OCI-LY3 (cell line): ENCODE data around the gene SLC12A5.
A peak's percentile ranks its signal among the peaks of the same experiment; 100 is the strongest.

Experiments used
- H2AFZ ChIP-seq: fragments of 200-600, 300-600 bp; shearing (Covaris generic); 2 replicates; pipeline ENCODE4 v1.6.0; 2014; ENCODE audit warnings: antibody characterized with exemption, low read depth, low read length
- H3K27ac ChIP-seq: fragments of 200-600, 300-600 bp; sonication (generic); 2 replicates; pipeline ENCODE4 v1.5.1; 2014; ENCODE audit warnings: mild to moderate bottlenecking, low read length, moderate library complexity, mixed read lengths
- H3K27me3 ChIP-seq: fragments of 200-600, 300-600 bp; sonication (generic); 2 replicates; pipeline ENCODE4 v1.6.1; 2014; ENCODE audit warnings: low read depth, low read length, mixed read lengths
- H3K36me3 ChIP-seq: fragments of 200-600, 300-600 bp; sonication (generic); replicated peaks from 2 replicates; pipeline ENCODE3; 2014; ENCODE audit warnings: low read depth, low read length, mixed read lengths
- H3K4me1 ChIP-seq: fragments of 300-600, 200-600 bp; sonication (generic); 2 replicates; pipeline ENCODE4 v1.6.1; 2014; ENCODE audit warnings: low read length, mixed read lengths
- H3K4me2 ChIP-seq: fragments of 200-600, 300-600 bp; sonication (generic); 2 replicates; pipeline ENCODE4 v1.6.1; 2014; ENCODE audit warnings: low read length, mixed read lengths
- H3K4me3 ChIP-seq: fragments of 300-600, 200-600 bp; sonication (generic); 2 replicates; pipeline ENCODE4 v1.5.1; 2014; ENCODE audit warnings: antibody characterized with exemption, mild to moderate bottlenecking, low read length, moderate library complexity
- H3K79me2 ChIP-seq: fragments of 300-600, 200-600 bp; shearing (Covaris generic); 2 replicates; pipeline ENCODE4 v1.6.1; 2014; ENCODE audit warnings: mild to moderate bottlenecking, low read length, mixed read lengths
- H3K9ac ChIP-seq: fragments of 300-600, 200-600 bp; shearing (Covaris generic); 2 replicates; pipeline ENCODE4 v1.6.0; 2014; ENCODE audit warnings: mild to moderate bottlenecking, low read length, moderate library complexity
- H3K9me3 ChIP-seq: fragments of 200-600, 300-600 bp; shearing (Covaris generic); 2 replicates; pipeline ENCODE4 v1.6.1; 2014; ENCODE audit warnings: low read length, mixed read lengths; ENCODE audit not compliant: insufficient read depth
- H4K20me1 ChIP-seq: fragments of 200-600, 300-600 bp; sonication (generic); 2 replicates; pipeline ENCODE4 v1.6.1; 2016; ENCODE audit warnings: low read length, mixed read lengths; ENCODE audit not compliant: insufficient read depth
- EZH2phosphoT487 ChIP-seq: fragments of 200-600 bp; shearing (Covaris generic); IDR thresholded peaks from 2 replicates; pipeline ENCODE4 v1.6.1; 2018; ENCODE audit warnings: antibody characterized with exemption, mixed run types, low read depth
- TF ChIP-seq, protein P1 (sequence below): fragments of 200-600, 300-600 bp; sonication (generic); IDR thresholded peaks from 2 replicates; pipeline ENCODE4 v1.5.1; 2014; ENCODE audit warnings: antibody characterized with exemption, low read length, low read depth

Gene SLC12A5

DNA sequence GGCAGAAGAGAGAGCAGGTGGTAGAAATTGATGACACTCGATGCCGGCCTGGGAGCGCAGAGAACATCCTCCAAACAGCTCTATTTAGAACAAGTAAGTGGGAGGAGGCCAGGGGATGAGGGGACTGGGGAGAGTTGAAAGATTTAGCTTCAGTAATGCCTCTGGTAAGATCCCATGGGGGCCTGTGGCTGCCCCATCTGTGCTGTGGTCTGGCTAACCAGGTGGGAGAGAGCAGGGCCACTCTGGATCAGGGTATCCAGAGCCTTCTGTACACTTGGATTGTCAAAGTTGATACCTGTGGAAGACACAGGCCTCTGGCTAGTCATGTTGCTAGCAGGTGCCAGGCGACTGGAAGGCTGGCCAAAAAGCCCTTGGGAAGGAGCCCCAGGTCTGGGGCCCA, 33.1 kb downstream of the SLC12A5 start:
- Histone ChIP-seq H3K9me3 (no peaks in the 10 kb centered on the region), H3K4me3 (no peak overlapping the region), H4K20me1 (peaks cover 33% of the 10 kb centered on the region), H3K4me2 (no peak overlapping the region), H3K79me2 (peaks cover 10% of the 10 kb centered on the region; the same call in 1 of the 2 replicates), H3K27ac (no peak overlapping the region), H3K36me3 (peaks cover 70% of the 10 kb centered on the region), H3K4me1 (peaks cover 48% of the 10 kb centered on the region), H3K27me3 (no peaks in the 10 kb centered on the region), H3K9ac (no peak overlapping the region), H2AFZ (no peak overlapping the region)
- no peak for TF ChIP-seq EZH2phosphoT487

- Histone ChIP-seq H3K36me3 (peaks cover 70% of the 10 kb centered on the region), H3K9ac (no peak overlapping the region), H3K4me3 (no peak overlapping the region), H3K4me2 (no peak overlapping the region), H3K27ac (no peak overlapping the region), H3K27me3 (no peaks in the 10 kb centered on the region), H4K20me1 (peaks cover 33% of the 10 kb centered on the region), H3K79me2 (peaks cover 10% of the 10 kb centered on the region; the same call in 1 of the 2 replicates), H2AFZ (no peak overlapping the region), H3K4me1 (peaks cover 48% of the 10 kb centered on the region), H3K9me3 (no peaks in the 10 kb centered on the region)
- TF ChIP-seq, protein P1, sequence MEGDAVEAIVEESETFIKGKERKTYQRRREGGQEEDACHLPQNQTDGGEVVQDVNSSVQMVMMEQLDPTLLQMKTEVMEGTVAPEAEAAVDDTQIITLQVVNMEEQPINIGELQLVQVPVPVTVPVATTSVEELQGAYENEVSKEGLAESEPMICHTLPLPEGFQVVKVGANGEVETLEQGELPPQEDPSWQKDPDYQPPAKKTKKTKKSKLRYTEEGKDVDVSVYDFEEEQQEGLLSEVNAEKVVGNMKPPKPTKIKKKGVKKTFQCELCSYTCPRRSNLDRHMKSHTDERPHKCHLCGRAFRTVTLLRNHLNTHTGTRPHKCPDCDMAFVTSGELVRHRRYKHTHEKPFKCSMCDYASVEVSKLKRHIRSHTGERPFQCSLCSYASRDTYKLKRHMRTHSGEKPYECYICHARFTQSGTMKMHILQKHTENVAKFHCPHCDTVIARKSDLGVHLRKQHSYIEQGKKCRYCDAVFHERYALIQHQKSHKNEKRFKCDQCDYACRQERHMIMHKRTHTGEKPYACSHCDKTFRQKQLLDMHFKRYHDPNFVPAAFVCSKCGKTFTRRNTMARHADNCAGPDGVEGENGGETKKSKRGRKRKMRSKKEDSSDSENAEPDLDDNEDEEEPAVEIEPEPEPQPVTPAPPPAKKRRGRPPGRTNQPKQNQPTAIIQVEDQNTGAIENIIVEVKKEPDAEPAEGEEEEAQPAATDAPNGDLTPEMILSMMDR: no peak
- no peak for TF ChIP-seq EZH2phosphoT487
These were observed 33.6 kb downstream of the SLC12A5 start for GRCh38 chr20:46062621-46063020.

DNA sequence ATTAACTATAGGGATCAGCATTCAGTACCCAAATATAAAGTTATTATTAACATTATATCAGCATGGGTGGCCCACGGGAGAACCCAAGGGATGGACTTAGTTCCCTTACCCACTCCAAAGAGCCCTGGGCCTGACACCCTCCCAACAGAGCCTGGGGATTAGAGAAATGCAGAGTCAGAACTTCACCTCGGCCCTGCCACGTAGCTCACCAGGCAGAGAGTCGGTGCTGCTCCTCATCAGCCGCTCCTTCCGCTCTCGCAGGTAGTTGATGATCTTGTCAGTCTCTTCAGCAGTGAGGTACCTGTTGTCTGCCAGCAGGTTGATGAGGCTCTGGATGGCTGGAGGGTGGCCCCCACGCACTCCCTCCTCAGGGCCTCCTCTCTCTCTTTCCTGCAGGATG, 34.1 kb downstream of the SLC12A5 start:
- no peaks in the 10 kb centered on the region for H3K27me3 ChIP-seq
- H2AFZ ChIP-seq: no peak overlapping the region
- peaks cover 48% of the 10 kb centered on the region for H3K4me1 ChIP-seq
- H3K79me2 ChIP-seq: peaks cover 10% of the 10 kb centered on the region; the same call in 1 of the 2 replicates
- H3K4me2 ChIP-seq: no peak overlapping the region
- no peak overlapping the region for H3K9ac ChIP-seq
- TF ChIP-seq, protein P1: no peak
- TF ChIP-seq EZH2phosphoT487: no peak
- no peaks in the 10 kb centered on the region for H3K9me3 ChIP-seq
- peaks cover 75% of the 10 kb centered on the region for H3K36me3 ChIP-seq
- H4K20me1 ChIP-seq: peaks cover 33% of the 10 kb centered on the region
- no peak overlapping the region for H3K4me3 ChIP-seq
- H3K27ac ChIP-seq: peak overlapping the region; percentile 60

DNA sequence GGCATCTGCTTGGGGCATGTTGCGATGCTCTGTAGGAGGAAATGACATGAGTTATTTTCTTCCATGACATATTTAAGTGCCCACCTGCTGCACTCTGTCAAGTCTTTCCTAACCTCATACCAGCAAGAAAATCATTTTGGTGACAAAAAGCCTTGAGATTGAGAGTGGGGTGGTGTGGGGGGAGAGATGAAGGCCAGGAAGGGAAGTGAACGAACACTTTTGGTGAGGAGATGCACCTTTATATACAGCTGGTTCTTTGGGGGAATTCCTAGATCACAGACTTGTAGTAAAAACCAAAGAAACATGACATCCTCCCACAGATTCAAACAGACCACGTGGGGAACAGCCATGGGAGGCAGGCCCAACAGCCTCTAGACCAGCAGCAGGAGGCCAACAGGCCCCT, 34.6 kb downstream of the SLC12A5 start:
- Histone ChIP-seq H3K4me1 (peaks cover 48% of the 10 kb centered on the region), H3K4me3 (no peak overlapping the region), H3K9me3 (no peaks in the 10 kb centered on the region), H4K20me1 (peaks cover 33% of the 10 kb centered on the region), H3K79me2 (peaks cover 10% of the 10 kb centered on the region; the same call in 1 of the 2 replicates), H3K36me3 (peaks cover 80% of the 10 kb centered on the region), H3K4me2 (peak overlapping the region; percentile 33), H3K27ac (peak overlapping the region; percentile 60), H3K9ac (no peak overlapping the region), H2AFZ (no peak overlapping the region), H3K27me3 (no peaks in the 10 kb centered on the region)
- TF ChIP-seq EZH2phosphoT487: no peak
- TF ChIP-seq, protein P1: no peak

- Histone ChIP-seq H3K27ac (no peak overlapping the region), H3K36me3 (peaks cover 90% of the 10 kb centered on the region), H3K4me2 (no peak overlapping the region), H4K20me1 (peaks cover 21% of the 10 kb centered on the region), H3K4me3 (no peak overlapping the region), H2AFZ (no peak overlapping the region), H3K9ac (no peak overlapping the region), H3K27me3 (no peaks in the 10 kb centered on the region), H3K9me3 (no peaks in the 10 kb centered on the region), H3K79me2 (peaks cover 10% of the 10 kb centered on the region), H3K4me1 (peaks cover 48% of the 10 kb centered on the region)
- no peak for TF ChIP-seq EZH2phosphoT487
- TF ChIP-seq, protein P1: no peak
These were observed 36.0 kb downstream of the SLC12A5 start for GRCh38 chr20:46065006-46065405.
